ENCODE measurements around the gene NUMB. TPM values are rescaled to one million over a fixed set of nuclear protein-coding genes. Genes with fewer than 3 reads are reported as not detected.
"Not testable (repeated sequence)": the region's sequence is repeated elsewhere in the genome, so short reads cannot be mapped to it uniquely, and the experiment has no call there.

The NUMB gene
- total RNA-seq, 1 donor from 2014 or later: 18.2 TPM

DNA sequence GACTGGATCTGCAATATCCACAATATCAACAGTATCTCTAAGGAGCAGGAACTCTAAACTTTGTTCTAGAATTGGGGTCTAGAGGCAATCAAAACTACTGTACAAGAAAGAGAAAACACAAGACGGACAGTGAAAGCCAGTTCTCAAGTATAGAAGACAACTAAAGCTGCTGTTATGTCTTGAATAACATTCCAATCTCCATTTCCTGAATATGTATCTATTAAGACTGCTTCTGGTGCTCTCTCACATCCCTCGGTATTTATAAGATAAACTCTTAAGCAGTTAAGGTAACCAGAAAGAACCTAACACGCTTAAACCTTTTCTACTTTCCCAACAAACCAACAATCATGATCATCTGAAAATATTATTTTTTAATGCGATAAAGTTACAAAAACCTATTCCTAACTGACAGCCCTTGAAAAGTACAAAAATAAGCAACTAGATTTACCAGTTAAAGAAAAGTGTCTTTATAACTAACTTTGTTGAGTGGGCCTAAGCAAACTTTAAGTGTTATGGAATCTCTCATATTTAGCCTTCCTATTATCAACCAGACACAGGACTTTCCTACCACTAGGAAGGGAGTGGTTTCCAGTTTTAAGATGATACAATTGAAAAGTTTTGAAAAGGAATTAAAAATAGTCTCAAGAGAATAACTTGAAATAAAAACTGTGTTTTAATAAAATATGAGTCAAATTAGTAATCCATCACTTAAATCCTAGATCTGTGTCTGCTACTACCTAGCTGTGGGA, 30.7 kb downstream of the NUMB start:
- DNase-seq (ENCODE audit: low read depth) (no peak), FAIRE-seq (no peak)
- H3K27me3 ChIP-seq (ENCODE audit: control insufficient read depth, insufficient read depth, low read length): no peaks in the 10 kb centered on the region

DNA sequence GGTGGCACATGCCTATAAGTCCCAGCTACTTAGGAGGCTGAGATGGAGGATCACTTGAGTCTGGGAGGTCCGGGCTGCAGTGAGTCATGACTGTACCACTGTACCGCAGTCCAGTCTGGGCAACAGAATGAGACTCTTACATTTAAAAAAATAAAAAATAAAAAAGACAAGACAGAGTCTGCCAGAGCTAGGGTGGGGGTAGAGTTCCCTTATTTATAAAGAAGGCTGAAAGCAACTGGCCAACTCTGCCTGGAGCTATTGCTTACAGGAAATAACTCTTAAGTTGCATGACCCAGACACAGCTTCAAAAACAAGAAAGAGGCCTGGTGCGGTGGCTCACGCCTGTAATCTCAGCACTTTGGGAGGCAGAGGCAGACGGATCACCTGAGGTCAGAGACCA, 31.5 kb downstream of the NUMB start:
- Histone ChIP-seq H3K36me3 (ENCODE audit: control insufficient read depth, insufficient read depth, low read length) (no peaks in the 10 kb centered on the region), H3K27me3 (ENCODE audit: control insufficient read depth, insufficient read depth, low read length) (no peaks in the 10 kb centered on the region), H3K4me3 (ENCODE audit: low read depth, low read length) (no peak overlapping the region)
- DNase-seq (ENCODE audit: low read depth): no peak
- TF ChIP-seq, protein P1, sequence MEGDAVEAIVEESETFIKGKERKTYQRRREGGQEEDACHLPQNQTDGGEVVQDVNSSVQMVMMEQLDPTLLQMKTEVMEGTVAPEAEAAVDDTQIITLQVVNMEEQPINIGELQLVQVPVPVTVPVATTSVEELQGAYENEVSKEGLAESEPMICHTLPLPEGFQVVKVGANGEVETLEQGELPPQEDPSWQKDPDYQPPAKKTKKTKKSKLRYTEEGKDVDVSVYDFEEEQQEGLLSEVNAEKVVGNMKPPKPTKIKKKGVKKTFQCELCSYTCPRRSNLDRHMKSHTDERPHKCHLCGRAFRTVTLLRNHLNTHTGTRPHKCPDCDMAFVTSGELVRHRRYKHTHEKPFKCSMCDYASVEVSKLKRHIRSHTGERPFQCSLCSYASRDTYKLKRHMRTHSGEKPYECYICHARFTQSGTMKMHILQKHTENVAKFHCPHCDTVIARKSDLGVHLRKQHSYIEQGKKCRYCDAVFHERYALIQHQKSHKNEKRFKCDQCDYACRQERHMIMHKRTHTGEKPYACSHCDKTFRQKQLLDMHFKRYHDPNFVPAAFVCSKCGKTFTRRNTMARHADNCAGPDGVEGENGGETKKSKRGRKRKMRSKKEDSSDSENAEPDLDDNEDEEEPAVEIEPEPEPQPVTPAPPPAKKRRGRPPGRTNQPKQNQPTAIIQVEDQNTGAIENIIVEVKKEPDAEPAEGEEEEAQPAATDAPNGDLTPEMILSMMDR (IDR thresholded peaks at IDR 0.05; ENCODE audit: insufficient read depth, low read length, severe bottlenecking): no peak
- no peak for FAIRE-seq

More for the DNA sequence above, 30.7 kb downstream of the NUMB start:
- Histone ChIP-seq H3K36me3 (ENCODE audit: control insufficient read depth, insufficient read depth, low read length) (no peaks in the 10 kb centered on the region), H3K4me3 (ENCODE audit: low read depth, low read length) (no peak overlapping the region)
- TF ChIP-seq, protein P1 (IDR thresholded peaks at IDR 0.05; ENCODE audit: insufficient read depth, low read length, severe bottlenecking): no peak

DNA sequence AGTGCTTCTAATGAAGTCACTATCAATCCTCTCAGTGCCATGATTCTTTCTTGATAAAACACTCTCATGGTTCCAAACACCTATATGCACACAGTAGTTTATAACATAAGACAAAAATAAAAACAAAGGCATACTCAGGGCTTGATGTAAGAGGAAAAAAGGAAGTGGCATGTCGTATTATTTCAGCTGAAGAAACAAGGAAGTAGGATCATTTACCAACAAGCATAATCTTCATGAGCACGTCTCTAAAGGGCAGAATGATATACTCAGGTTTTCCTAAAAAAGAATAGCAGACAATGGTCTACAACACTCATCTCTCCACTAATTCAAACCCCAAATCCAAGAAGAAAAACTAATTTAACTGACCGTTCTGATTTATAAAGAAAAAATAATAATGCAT, 33.9 kb downstream of the NUMB start:
- Histone ChIP-seq H3K36me3 (ENCODE audit: control insufficient read depth, insufficient read depth, low read length) (no peaks in the 10 kb centered on the region), H3K4me3 (ENCODE audit: low read depth, low read length) (no peak overlapping the region), H3K27me3 (ENCODE audit: control insufficient read depth, insufficient read depth, low read length) (no peaks in the 10 kb centered on the region)
- TF ChIP-seq, protein P1 (IDR thresholded peaks at IDR 0.05; ENCODE audit: insufficient read depth, low read length, severe bottlenecking): no peak
- no peak for FAIRE-seq
- DNase-seq (ENCODE audit: low read depth): peak; percentile 29

DNA sequence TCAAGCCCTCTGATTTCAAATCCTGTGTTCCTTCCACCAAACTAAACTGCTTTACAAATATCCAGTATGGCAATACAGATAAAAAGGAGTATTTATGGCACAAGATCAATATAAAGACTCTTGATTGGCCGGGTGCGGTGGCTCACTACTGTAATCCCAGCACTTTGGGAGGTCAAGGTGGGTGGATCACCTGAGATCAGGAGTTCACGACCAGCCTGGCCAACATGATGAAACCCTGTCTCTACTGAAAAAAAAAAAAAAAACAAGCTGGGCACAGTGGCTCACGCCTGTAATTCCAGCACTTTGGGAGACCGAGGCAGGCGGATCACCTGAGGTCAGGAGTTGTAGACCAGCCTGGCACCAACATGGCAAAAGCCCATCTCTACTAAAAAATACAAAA, 35.3 kb downstream of the NUMB start:
- not testable (repeated sequence) for H3K4me3 ChIP-seq (ENCODE audit: low read depth, low read length); H3K27me3 ChIP-seq (ENCODE audit: control insufficient read depth, insufficient read depth, low read length); H3K36me3 ChIP-seq (ENCODE audit: control insufficient read depth, insufficient read depth, low read length); DNase-seq (ENCODE audit: low read depth); FAIRE-seq

DNA sequence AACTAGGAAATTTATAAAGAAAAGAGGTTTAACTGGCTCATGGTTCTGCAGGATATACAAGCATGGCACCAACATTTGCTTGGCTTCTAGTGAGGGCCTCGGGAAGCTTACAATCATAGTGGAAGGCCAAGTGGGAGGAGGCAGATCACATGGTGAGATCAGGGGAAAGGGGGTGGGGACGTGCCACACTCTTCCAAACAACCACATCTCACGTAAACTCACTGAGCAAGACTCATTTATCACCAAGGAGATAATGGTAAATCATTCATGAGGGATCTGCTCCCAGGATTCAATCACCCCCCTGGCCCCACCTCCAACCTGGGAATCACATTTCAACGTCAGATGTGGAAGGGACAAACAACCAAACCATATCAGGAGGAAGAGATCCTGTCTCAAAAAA, 35.8 kb downstream of the NUMB start:
- Histone ChIP-seq H3K4me3 (ENCODE audit: low read depth, low read length) (no peak overlapping the region), H3K36me3 (ENCODE audit: control insufficient read depth, insufficient read depth, low read length) (no peaks in the 10 kb centered on the region), H3K27me3 (ENCODE audit: control insufficient read depth, insufficient read depth, low read length) (no peaks in the 10 kb centered on the region)
- DNase-seq (ENCODE audit: low read depth) (no peak), FAIRE-seq (no peak)
- TF ChIP-seq, protein P1 (IDR thresholded peaks at IDR 0.05; ENCODE audit: insufficient read depth, low read length, severe bottlenecking): no peak

DNA sequence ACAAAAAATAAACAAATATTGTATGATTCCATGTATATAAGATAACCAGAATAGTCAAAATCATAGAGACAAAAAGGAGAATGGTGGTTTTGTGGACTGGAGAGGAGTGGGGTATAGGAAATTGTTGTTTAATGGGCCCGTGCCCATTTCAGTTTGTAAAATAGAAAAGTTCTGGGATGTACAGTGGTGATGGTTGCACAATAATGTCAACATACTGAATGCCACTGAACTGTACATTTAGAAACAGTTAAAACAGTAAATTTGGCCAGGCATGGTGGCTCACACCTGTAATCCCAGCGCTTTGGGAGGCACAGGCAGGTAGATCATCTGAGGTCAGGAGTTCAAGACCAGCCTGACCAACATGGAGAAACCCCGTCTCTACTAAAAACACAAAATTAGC, 40.1 kb downstream of the NUMB start:
- peaks cover 1% of the 10 kb centered on the region for H3K36me3 ChIP-seq (ENCODE audit: control insufficient read depth, insufficient read depth, low read length)
- DNase-seq (ENCODE audit: low read depth): no peak
- TF ChIP-seq, protein P1 (IDR thresholded peaks at IDR 0.05; ENCODE audit: insufficient read depth, low read length, severe bottlenecking): no peak
- no peak for FAIRE-seq
- no peaks in the 10 kb centered on the region for H3K27me3 ChIP-seq (ENCODE audit: control insufficient read depth, insufficient read depth, low read length)
- no peak overlapping the region for H3K4me3 ChIP-seq (ENCODE audit: low read depth, low read length)

DNA sequence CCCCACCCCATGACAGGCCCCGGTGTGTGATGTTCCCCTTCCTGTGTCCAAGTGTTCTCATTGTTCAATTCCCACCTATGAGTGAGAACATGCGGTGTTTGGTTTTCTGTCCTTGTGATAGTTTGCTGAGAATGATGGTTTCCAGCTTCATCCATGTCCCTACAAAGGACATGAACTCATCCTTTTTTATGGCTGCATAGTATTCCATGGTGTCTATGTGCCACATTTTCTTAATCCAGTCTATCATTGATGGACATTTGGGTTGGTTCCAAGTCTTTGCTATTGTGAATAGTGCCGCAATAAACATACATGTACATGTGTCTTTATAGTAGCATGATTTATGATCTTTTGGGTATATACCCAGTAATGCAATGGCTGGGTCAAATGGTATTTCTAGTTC, 52.1 kb downstream of the NUMB start:
- not testable (repeated sequence) for DNase-seq (ENCODE audit: low read depth); H3K36me3 ChIP-seq (ENCODE audit: control insufficient read depth, insufficient read depth, low read length); H3K27me3 ChIP-seq (ENCODE audit: control insufficient read depth, insufficient read depth, low read length); H3K4me3 ChIP-seq (ENCODE audit: low read depth, low read length); FAIRE-seq
